Measurements from ENCODE around the gene SLC7A7.
"Not testable (repeated sequence)": the region's sequence is repeated elsewhere in the genome, so short reads cannot be mapped to it uniquely, and the experiment has no call there.

The SLC7A7 gene

GRCh38 chr14:22747769-22748168 lies 67.5 kb downstream of the SLC7A7 start:
- Histone ChIP-seq H3K27me3 (ENCODE audit: control insufficient read depth, insufficient read depth, low read length) (no peaks in the 10 kb centered on the region), H3K27ac (ENCODE audit: low read depth, low read length) (no peak overlapping the region), H3K4me3 (ENCODE audit: low read depth, low read length) (no peak overlapping the region), H3K4me1 (ENCODE audit: control insufficient read depth, insufficient read depth, low read length) (0 out of 2 replicates have a peak, but pooled peaks cover 4% of the 10 kb centered on the region), H3K36me3 (ENCODE audit: control insufficient read depth, insufficient read depth, low read length) (no peaks in the 10 kb centered on the region), H3K9ac (ENCODE audit: low read length) (no peak overlapping the region), H3K9me3 (ENCODE audit: control insufficient read depth, insufficient read depth, low read depth, low read length) (no peaks in the 10 kb centered on the region)

GRCh38 chr14:22740020-22740419 lies 75.2 kb downstream of the SLC7A7 start:
- H3K9ac ChIP-seq (ENCODE audit: low read length): no peak overlapping the region
- H3K9me3 ChIP-seq (ENCODE audit: control insufficient read depth, insufficient read depth, low read depth, low read length): 0 out of 2 replicates have a peak, but pooled peaks cover 7% of the 10 kb centered on the region
- H3K27me3 ChIP-seq (ENCODE audit: control insufficient read depth, insufficient read depth, low read length): 0 out of 2 replicates have a peak, but pooled peaks cover 2% of the 10 kb centered on the region
- H3K4me3 ChIP-seq (ENCODE audit: low read depth, low read length): no peak overlapping the region
- H3K27ac ChIP-seq (ENCODE audit: low read depth, low read length): no peak overlapping the region
- H3K36me3 ChIP-seq (ENCODE audit: control insufficient read depth, insufficient read depth, low read length): no peaks in the 10 kb centered on the region
- no peaks in the 10 kb centered on the region for H3K4me1 ChIP-seq (ENCODE audit: control insufficient read depth, insufficient read depth, low read length)

GRCh38 chr14:22739423-22739822 lies 75.8 kb downstream of the SLC7A7 start:
- no peak overlapping the region for H3K9ac ChIP-seq (ENCODE audit: low read length)
- 0 out of 2 replicates have a peak, but pooled peaks cover 7% of the 10 kb centered on the region for H3K9me3 ChIP-seq (ENCODE audit: control insufficient read depth, insufficient read depth, low read depth, low read length)
- H3K27ac ChIP-seq (ENCODE audit: low read depth, low read length): no peak overlapping the region
- H3K27me3 ChIP-seq (ENCODE audit: control insufficient read depth, insufficient read depth, low read length): 0 out of 2 replicates have a peak, but pooled peaks cover 2% of the 10 kb centered on the region
- no peaks in the 10 kb centered on the region for H3K36me3 ChIP-seq (ENCODE audit: control insufficient read depth, insufficient read depth, low read length)
- H3K4me3 ChIP-seq (ENCODE audit: low read depth, low read length): no peak overlapping the region
- no peaks in the 10 kb centered on the region for H3K4me1 ChIP-seq (ENCODE audit: control insufficient read depth, insufficient read depth, low read length)

DNA sequence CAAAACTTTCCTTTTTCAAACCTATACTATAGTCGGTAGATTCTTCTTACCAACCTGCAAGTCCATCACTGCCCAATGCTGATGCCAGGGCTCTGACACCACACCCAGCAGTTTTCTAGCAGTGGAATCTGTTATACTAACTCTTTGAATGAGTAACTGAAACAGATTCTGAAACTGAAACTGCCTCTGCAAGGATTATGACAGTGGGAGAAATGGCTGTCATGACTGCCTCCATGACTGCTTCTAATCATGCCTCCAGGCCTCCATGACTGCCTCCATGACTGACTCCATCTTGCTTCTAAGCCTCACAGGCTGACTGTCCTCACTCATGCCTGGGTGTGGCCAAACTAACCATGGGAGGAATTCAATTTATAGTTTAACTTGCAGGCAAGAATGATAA lies 78.2 kb downstream of the SLC7A7 start:
- H3K4me3 ChIP-seq (ENCODE audit: low read depth, low read length): no peak overlapping the region
- no peaks in the 10 kb centered on the region for H3K36me3 ChIP-seq (ENCODE audit: control insufficient read depth, insufficient read depth, low read length)
- 0 out of 2 replicates have a peak, but pooled peaks cover 7% of the 10 kb centered on the region for H3K9me3 ChIP-seq (ENCODE audit: control insufficient read depth, insufficient read depth, low read depth, low read length)
- H3K4me1 ChIP-seq (ENCODE audit: control insufficient read depth, insufficient read depth, low read length): no peaks in the 10 kb centered on the region
- no peak overlapping the region for H3K27ac ChIP-seq (ENCODE audit: low read depth, low read length)
- H3K27me3 ChIP-seq (ENCODE audit: control insufficient read depth, insufficient read depth, low read length): no peaks in the 10 kb centered on the region
- H3K9ac ChIP-seq (ENCODE audit: low read length): no peak overlapping the region

- H3K4me3 ChIP-seq (ENCODE audit: low read depth, low read length); H3K36me3 ChIP-seq (ENCODE audit: control insufficient read depth, insufficient read depth, low read length); H3K27ac ChIP-seq (ENCODE audit: low read depth, low read length); H3K27me3 ChIP-seq (ENCODE audit: control insufficient read depth, insufficient read depth, low read length); H3K9ac ChIP-seq (ENCODE audit: low read length); H3K9me3 ChIP-seq (ENCODE audit: control insufficient read depth, insufficient read depth, low read depth, low read length); H3K4me1 ChIP-seq (ENCODE audit: control insufficient read depth, insufficient read depth, low read length): not testable (repeated sequence)
Observed at GRCh38 chr14:22736384-22736783, 78.9 kb downstream of the SLC7A7 start.

DNA sequence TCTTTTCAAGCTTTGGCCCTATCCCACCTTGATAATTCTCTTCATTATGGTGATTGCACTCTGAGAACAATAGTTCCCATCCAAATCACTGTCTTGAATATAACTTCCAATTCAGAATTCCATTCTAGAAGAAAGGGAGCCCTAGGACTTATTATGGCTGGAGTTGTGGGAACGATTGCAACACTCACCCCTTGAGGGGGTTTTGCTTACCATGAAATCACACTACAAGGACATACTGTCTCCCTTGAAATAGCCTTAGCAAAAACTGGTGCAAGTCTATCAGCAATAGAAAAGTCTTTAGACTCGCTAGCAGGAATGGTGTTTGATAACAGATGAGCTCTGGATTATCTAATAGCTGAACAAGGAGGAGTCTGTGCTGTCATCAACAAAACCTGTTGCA lies 80.1 kb downstream of the SLC7A7 start:
- H3K27me3 ChIP-seq (ENCODE audit: control insufficient read depth, insufficient read depth, low read length): no peaks in the 10 kb centered on the region
- H3K27ac ChIP-seq (ENCODE audit: low read depth, low read length): no peak overlapping the region
- H3K9ac ChIP-seq (ENCODE audit: low read length): no peak overlapping the region
- H3K4me1 ChIP-seq (ENCODE audit: control insufficient read depth, insufficient read depth, low read length): no peaks in the 10 kb centered on the region
- H3K4me3 ChIP-seq (ENCODE audit: low read depth, low read length): no peak overlapping the region
- H3K36me3 ChIP-seq (ENCODE audit: control insufficient read depth, insufficient read depth, low read length): no peaks in the 10 kb centered on the region
- 0 out of 2 replicates have a peak, but pooled peaks cover 7% of the 10 kb centered on the region for H3K9me3 ChIP-seq (ENCODE audit: control insufficient read depth, insufficient read depth, low read depth, low read length)

DNA sequence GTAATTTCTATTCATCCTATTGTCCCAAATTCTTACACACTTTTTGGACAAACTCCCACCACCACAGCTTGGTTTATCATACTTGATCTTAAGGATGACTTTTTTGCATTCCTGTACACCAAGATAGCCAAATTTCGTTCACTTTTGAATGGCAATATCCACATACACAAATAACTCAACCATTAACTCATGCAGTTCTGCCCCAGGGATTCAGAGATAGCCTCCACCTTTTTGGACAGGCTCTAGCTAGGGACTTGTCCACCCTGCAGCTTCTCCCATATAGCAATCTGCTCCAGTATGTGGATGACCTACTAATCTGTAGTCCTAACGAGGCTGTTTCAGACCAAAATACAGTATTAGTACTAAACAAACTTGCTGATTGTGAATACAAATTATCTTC lies 81.4 kb downstream of the SLC7A7 start:
- Histone ChIP-seq H3K27ac (ENCODE audit: low read depth, low read length) (no peak overlapping the region), H3K4me1 (ENCODE audit: control insufficient read depth, insufficient read depth, low read length) (no peaks in the 10 kb centered on the region), H3K4me3 (ENCODE audit: low read depth, low read length) (no peak overlapping the region), H3K27me3 (ENCODE audit: control insufficient read depth, insufficient read depth, low read length) (no peaks in the 10 kb centered on the region), H3K36me3 (ENCODE audit: control insufficient read depth, insufficient read depth, low read length) (no peaks in the 10 kb centered on the region), H3K9ac (ENCODE audit: low read length) (no peak overlapping the region), H3K9me3 (ENCODE audit: control insufficient read depth, insufficient read depth, low read depth, low read length) (0 out of 2 replicates have a peak, but pooled peaks cover 7% of the 10 kb centered on the region)

- H3K9ac ChIP-seq (ENCODE audit: low read length); H3K36me3 ChIP-seq (ENCODE audit: control insufficient read depth, insufficient read depth, low read length); H3K9me3 ChIP-seq (ENCODE audit: control insufficient read depth, insufficient read depth, low read depth, low read length); H3K27ac ChIP-seq (ENCODE audit: low read depth, low read length); H3K27me3 ChIP-seq (ENCODE audit: control insufficient read depth, insufficient read depth, low read length); H3K4me1 ChIP-seq (ENCODE audit: control insufficient read depth, insufficient read depth, low read length); H3K4me3 ChIP-seq (ENCODE audit: low read depth, low read length): not testable (repeated sequence)
Observed at GRCh38 chr14:22732062-22732461, 83.2 kb downstream of the SLC7A7 start.

DNA sequence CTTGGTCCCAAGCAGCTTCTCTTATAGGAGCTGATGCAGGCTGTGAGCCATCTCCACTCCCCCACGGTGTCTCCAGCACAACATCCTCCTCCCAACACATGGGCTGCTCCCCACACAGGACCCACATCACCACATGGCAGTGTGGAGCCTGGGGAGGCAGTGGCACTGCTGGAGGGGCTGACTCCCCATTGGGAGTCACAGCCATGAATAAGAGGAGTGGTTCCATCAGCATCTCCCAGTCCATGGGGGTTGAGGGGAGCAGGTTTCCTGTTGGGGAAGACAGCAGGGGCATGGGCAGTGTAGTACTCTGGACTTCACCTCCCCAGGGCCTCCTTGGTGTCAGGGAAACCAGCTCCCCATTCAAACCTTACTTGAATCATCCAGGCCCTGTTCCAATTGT lies 89.2 kb downstream of the SLC7A7 start:
- no peak overlapping the region for H3K9ac ChIP-seq (ENCODE audit: low read length)
- H3K4me1 ChIP-seq (ENCODE audit: control insufficient read depth, insufficient read depth, low read length): no peaks in the 10 kb centered on the region
- H3K9me3 ChIP-seq (ENCODE audit: control insufficient read depth, insufficient read depth, low read depth, low read length): peaks cover 4% of the 10 kb centered on the region
- no peaks in the 10 kb centered on the region for H3K27me3 ChIP-seq (ENCODE audit: control insufficient read depth, insufficient read depth, low read length)
- no peak overlapping the region for H3K4me3 ChIP-seq (ENCODE audit: low read depth, low read length)
- no peak overlapping the region for H3K27ac ChIP-seq (ENCODE audit: low read depth, low read length)
- H3K36me3 ChIP-seq (ENCODE audit: control insufficient read depth, insufficient read depth, low read length): no peaks in the 10 kb centered on the region

DNA sequence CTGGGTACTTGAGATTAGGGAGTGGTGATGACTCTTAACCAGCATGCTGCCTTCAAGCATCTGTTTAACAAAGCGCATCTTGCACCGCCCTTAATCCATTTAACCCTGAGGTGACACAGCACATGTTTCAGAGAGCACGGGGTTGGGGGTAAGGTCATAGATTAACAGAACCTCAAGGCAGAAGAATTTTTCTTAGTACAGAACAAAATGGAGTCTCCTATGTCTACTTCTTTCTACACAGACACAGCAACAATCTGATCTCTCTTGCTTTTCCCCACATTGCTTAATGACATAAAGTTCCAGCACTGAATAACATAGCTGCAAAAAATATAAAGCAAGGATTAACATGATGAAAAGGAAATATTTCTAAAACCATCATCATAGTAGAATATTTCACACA lies 89.9 kb downstream of the SLC7A7 start:
- H3K36me3 ChIP-seq (ENCODE audit: control insufficient read depth, insufficient read depth, low read length); H3K27ac ChIP-seq (ENCODE audit: low read depth, low read length); H3K9ac ChIP-seq (ENCODE audit: low read length); H3K9me3 ChIP-seq (ENCODE audit: control insufficient read depth, insufficient read depth, low read depth, low read length); H3K4me3 ChIP-seq (ENCODE audit: low read depth, low read length); H3K4me1 ChIP-seq (ENCODE audit: control insufficient read depth, insufficient read depth, low read length); H3K27me3 ChIP-seq (ENCODE audit: control insufficient read depth, insufficient read depth, low read length): not testable (repeated sequence)

DNA sequence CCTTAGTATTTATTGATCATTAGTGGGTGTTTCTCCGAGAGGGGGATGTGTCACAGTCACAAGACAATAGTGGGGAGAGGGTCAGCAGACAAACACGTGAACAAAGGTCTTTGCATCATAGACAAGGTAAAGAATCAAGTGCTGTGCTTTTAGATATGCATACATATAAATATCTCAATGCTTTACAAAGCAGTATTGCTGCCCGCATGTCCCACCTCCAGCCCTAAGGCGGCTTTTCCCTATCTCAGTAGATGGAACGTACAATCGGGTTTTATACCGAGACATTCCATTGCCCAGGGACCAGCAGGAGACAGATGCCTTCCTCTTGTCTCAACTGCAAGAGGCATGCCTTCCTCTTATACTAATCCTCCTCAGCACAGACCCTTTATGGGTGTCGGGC lies 90.4 kb downstream of the SLC7A7 start:
- H3K27me3 ChIP-seq (ENCODE audit: control insufficient read depth, insufficient read depth, low read length); H3K4me3 ChIP-seq (ENCODE audit: low read depth, low read length); H3K4me1 ChIP-seq (ENCODE audit: control insufficient read depth, insufficient read depth, low read length); H3K36me3 ChIP-seq (ENCODE audit: control insufficient read depth, insufficient read depth, low read length); H3K9ac ChIP-seq (ENCODE audit: low read length); H3K27ac ChIP-seq (ENCODE audit: low read depth, low read length); H3K9me3 ChIP-seq (ENCODE audit: control insufficient read depth, insufficient read depth, low read depth, low read length): not testable (repeated sequence)

DNA sequence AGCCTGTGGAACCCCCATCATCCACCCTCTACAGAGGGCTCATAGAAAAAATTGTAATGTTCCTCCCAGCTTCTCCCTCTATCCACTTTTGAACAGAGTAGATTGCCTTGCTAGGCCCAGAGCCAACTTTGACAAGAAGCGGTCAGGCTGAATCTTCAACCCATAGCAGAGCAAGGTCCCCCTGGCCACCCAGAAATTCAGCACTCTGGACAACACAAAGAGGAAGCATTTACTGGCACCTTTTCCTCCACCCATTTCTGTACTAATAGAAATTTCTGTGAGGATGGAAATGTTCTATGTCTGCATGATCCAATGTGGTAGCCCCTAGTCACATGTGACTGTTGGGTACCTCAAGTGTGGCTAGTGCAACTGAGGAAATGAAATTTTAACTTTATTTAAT lies 91.4 kb downstream of the SLC7A7 start:
- H3K27me3 ChIP-seq (ENCODE audit: control insufficient read depth, insufficient read depth, low read length): no peaks in the 10 kb centered on the region
- H3K27ac ChIP-seq (ENCODE audit: low read depth, low read length): no peak overlapping the region
- H3K9me3 ChIP-seq (ENCODE audit: control insufficient read depth, insufficient read depth, low read depth, low read length): peaks cover 4% of the 10 kb centered on the region
- no peak overlapping the region for H3K4me3 ChIP-seq (ENCODE audit: low read depth, low read length)
- no peak overlapping the region for H3K9ac ChIP-seq (ENCODE audit: low read length)
- H3K4me1 ChIP-seq (ENCODE audit: control insufficient read depth, insufficient read depth, low read length): no peaks in the 10 kb centered on the region
- no peaks in the 10 kb centered on the region for H3K36me3 ChIP-seq (ENCODE audit: control insufficient read depth, insufficient read depth, low read length)
